Activated B cell treated with CpG ODN at 0.5 μM for 24 hours (primary cell): ENCODE measurements around the gene TMEM181. TPM values are rescaled to one million over a fixed set of nuclear protein-coding genes. Genes with fewer than 3 reads are reported as not detected.

ENCODE experiments used
- ATAC-seq: fragments of 200-7000 bp; cut with Tn5 transposase; one replicate; pipeline ENCODE4 v1.10.0; 2021; ENCODE audit warnings: low read depth, mild to moderate bottlenecking, moderate library complexity
- CTCF ChIA-PET: fragments of 350-600 bp; sonication (Branson Sonifier 250); formaldehyde crosslinking; loops from one replicate; lab custom pipeline; 2021; ENCODE audit warnings: antibody characterized with exemption; lab: Charles Lee
- POLR2A ChIA-PET: fragments of 350-600 bp; sonication (Branson Sonifier 250); formaldehyde crosslinking; loops from one replicate; lab custom pipeline; 2021; ENCODE audit warnings: antibody characterized with exemption; lab: Charles Lee
- DNase-seq: peaks from one replicate; pipeline ENCODE4 v3.0.0; 2022
- H3K27ac Mint-ChIP-seq: one replicate; pipeline ENCODE4 v1.8.0; 2020; ENCODE audit warnings: mixed read lengths
- H3K27me3 Mint-ChIP-seq: one replicate; pipeline ENCODE4 v1.8.0; 2021; ENCODE audit warnings: mixed read lengths
- H3K36me3 Mint-ChIP-seq: one replicate; pipeline ENCODE4 v1.8.0; 2021; ENCODE audit warnings: low read depth, mixed read lengths
- H3K4me1 Mint-ChIP-seq: one replicate; pipeline ENCODE4 v1.8.0; 2021; ENCODE audit warnings: mixed read lengths
- H3K4me3 Mint-ChIP-seq: one replicate; pipeline ENCODE4 v1.8.0; 2020; ENCODE audit warnings: mild to moderate bottlenecking, mixed read lengths
- H3K9me3 Mint-ChIP-seq: one replicate; pipeline ENCODE4 v1.8.0; 2020; ENCODE audit warnings: mixed read lengths
- CTCF ChIP-seq: fragments of 200-600 bp; IDR thresholded peaks from one replicate; pipeline ENCODE4 v1.8.0; 2022; ENCODE audit warnings: antibody characterized with exemption, mild to moderate bottlenecking
- intact Hi-C: fragments of 100-400 bp; cut with micrococcal nuclease; formaldehyde crosslinking; loops from one replicate; pipeline ENCODE4 v1.15.1; 2024
- total RNA-seq: library from RNA; stranded (reverse); gene quantifications from 2 replicates; pipeline ENCODE4 v1.2.3, GENCODE V29; 2022

TMEM181 gene
- total RNA-seq, 1 donor from 2014 or later = 8.8 TPM

- ATAC-seq (no peak), DNase-seq (no peak)
- CTCF ChIA-PET = interaction anchor here (1.1 to 5.4 kb wide), 3 partner anchors 19 to 310 kb away, joined by 4 to 52 read pairs (median 5); no protein-coding TSS in a partner anchor
- Mint-ChIP-seq H3K36me3 (no peaks in the 10 kb centered on the region), H3K27ac (no peak overlapping the region), H3K9me3 (no peaks in the 10 kb centered on the region), H3K4me1 (peaks cover 19% of the 10 kb centered on the region), H3K27me3 (peaks cover 9% of the 10 kb centered on the region), H3K4me3 (no peak overlapping the region)
- POLR2A ChIA-PET = interaction anchor here (1.2 kb wide), 2 partner anchors 19 to 23 kb away, joined by 3 read pairs; partner anchors contain the start of gene DYNLT1
- no peak for TF ChIP-seq CTCF
- intact Hi-C loops = no loop called here
These were observed 102.7 kb downstream of the TMEM181 start for GRCh38 chr6:158662607-158662953.

DNA sequence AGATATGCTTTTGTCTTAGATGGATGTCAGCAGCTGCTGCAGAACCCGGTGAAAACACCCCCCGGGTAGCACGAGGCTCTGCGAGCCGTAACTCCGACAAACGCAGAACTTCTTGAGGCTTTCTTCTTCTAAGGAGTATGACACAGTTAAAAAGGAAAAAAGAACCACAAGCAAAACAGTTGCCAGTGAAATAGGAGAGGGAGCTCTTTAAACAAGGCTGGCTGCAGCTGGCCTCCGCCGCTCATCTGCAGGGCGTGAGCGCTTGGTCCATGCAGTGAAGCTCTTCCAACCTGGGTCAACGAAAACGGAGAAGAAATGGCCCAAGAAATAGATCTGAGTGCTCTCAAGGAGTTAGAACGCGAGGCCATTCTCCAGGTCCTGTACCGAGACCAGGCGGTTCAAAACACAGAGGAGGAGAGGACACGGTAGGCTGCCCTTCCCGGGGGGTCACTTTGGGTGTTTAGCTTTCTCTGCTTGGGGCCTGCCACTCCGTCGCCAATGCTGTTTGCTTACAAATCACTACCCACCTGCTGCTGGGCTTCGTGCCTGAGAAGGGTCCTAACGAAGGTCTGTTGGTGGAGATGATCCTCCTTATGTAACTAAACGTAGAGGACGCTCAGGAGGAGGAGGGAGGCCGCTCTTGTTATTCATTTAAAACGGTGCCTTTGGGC is 103.2 kb downstream of the TMEM181 start:
- Mint-ChIP-seq H3K4me1 (peaks cover 23% of the 10 kb centered on the region), H3K27me3 (peaks cover 9% of the 10 kb centered on the region), H3K9me3 (no peaks in the 10 kb centered on the region), H3K27ac (no peak overlapping the region), H3K4me3 (no peak overlapping the region), H3K36me3 (no peaks in the 10 kb centered on the region)
- no peak for DNase-seq
- ATAC-seq = no peak
- POLR2A ChIA-PET = interaction anchor here (1.2 kb wide), 1 partner anchor 19 kb away, joined by 3 read pairs; the partner anchor contains the start of gene DYNLT1
- CTCF ChIA-PET = interaction anchor here (0.6 to 5.4 kb wide), 3 partner anchors 28 to 507 kb away, joined by 3 to 52 read pairs (median 5); no protein-coding TSS in a partner anchor
- TF ChIP-seq CTCF = no peak
- intact Hi-C loops = no loop called here

- CTCF ChIA-PET = interaction anchor here (0.6 kb wide), 2 partner anchors 19 to 506 kb away, joined by 3 read pairs; no protein-coding TSS in a partner anchor
- Mint-ChIP-seq H3K27ac (no peak overlapping the region), H3K9me3 (no peaks in the 10 kb centered on the region), H3K4me3 (no peak overlapping the region), H3K4me1 (peaks cover 23% of the 10 kb centered on the region), H3K36me3 (no peaks in the 10 kb centered on the region), H3K27me3 (peaks cover 9% of the 10 kb centered on the region)
- no peak for ATAC-seq
- POLR2A ChIA-PET = no interaction called here
- DNase-seq = no peak
- intact Hi-C loops = no loop called here
- TF ChIP-seq CTCF = no peak
These were observed 103.8 kb downstream of the TMEM181 start for GRCh38 chr6:158663625-158664165.

- TF ChIP-seq CTCF = no peak
- DNase-seq (no peak), ATAC-seq (no peak)
- Mint-ChIP-seq H3K4me1 (peaks cover 20% of the 10 kb centered on the region), H3K27me3 (peaks cover 9% of the 10 kb centered on the region), H3K27ac (no peak overlapping the region), H3K9me3 (no peaks in the 10 kb centered on the region), H3K4me3 (no peak overlapping the region), H3K36me3 (no peaks in the 10 kb centered on the region)
- CTCF ChIA-PET = interaction anchor here (1.0 kb wide), 1 partner anchor 26 kb away, joined by 3 read pairs; no protein-coding TSS in a partner anchor
- intact Hi-C loops = no loop called here
- POLR2A ChIA-PET = no interaction called here
These were observed 105.4 kb downstream of the TMEM181 start for GRCh38 chr6:158665332-158665731.
